Stomach (tissue), 4 donors: ENCODE measurements around the gene DLG2.

Experiments
- CTCF ChIP-seq, 7 experiments: fragments of 450-650 bp in 4 of 7; fragments of 200-600 bp in 3 of 7; sonication (generic) in 3 of 7; IDR thresholded peaks; one replicate each; pipeline ENCODE4 v1.5.1; 2016 to 2019; ENCODE audit warnings: antibody characterized with exemption in 7 of 7, control low read depth in 2 of 7, mild to moderate bottlenecking in 1 of 7
- POLR2A ChIP-seq, 4 donors: fragments of 450-650 bp; IDR thresholded peaks; one replicate each; pipeline ENCODE4 v1.6.1; 2016; ENCODE audit warnings: antibody characterized with exemption in 4 of 4, control low read depth in 2 of 4, mild to moderate bottlenecking in 1 of 4, moderate library complexity in 1 of 4

GRCh38 chr11:84144531-84144930, 1482.6 kb downstream of the DLG2 start:
- TF ChIP-seq CTCF (IDR thresholded peaks at IDR 0.05) (no peak), POLR2A (IDR thresholded peaks at IDR 0.05) (no peak)
